Glutamatergic neuron (in vitro differentiated cells): ENCODE measurements around the gene OTUD7B. TPM values are rescaled to one million over a fixed set of nuclear protein-coding genes. Genes with fewer than 3 reads are reported as not detected.

Experiments used
- DNase-seq: peaks from one replicate; pipeline ENCODE4 v3.0.0; 2022
- H3K27ac Mint-ChIP-seq: one replicate; pipeline ENCODE4 v1.8.0; 2020; ENCODE audit warnings: mild to moderate bottlenecking, mixed read lengths, inconsistent platforms; ENCODE audit not compliant: unreplicated experiment
- H3K27me3 Mint-ChIP-seq: one replicate; pipeline ENCODE4 v1.8.0; 2020; ENCODE audit warnings: mild to moderate bottlenecking, moderate library complexity, mixed read lengths, inconsistent platforms; ENCODE audit not compliant: unreplicated experiment
- H3K36me3 Mint-ChIP-seq: one replicate; pipeline ENCODE4 v1.8.0; 2020; ENCODE audit warnings: mild to moderate bottlenecking, mixed read lengths, inconsistent platforms; ENCODE audit not compliant: unreplicated experiment
- H3K4me1 Mint-ChIP-seq: one replicate; pipeline ENCODE4 v1.8.0; 2020; ENCODE audit warnings: mild to moderate bottlenecking, low read depth, mixed read lengths, inconsistent platforms; ENCODE audit not compliant: unreplicated experiment
- H3K4me3 Mint-ChIP-seq: one replicate; pipeline ENCODE4 v1.8.0; 2020; ENCODE audit warnings: mild to moderate bottlenecking, mixed read lengths, inconsistent platforms; ENCODE audit not compliant: unreplicated experiment
- H3K9me3 Mint-ChIP-seq: one replicate; pipeline ENCODE4 v1.8.0; 2020; ENCODE audit warnings: mild to moderate bottlenecking, moderate library complexity, mixed read lengths, inconsistent platforms; ENCODE audit not compliant: unreplicated experiment
- CTCF ChIP-seq: fragments of 200-600 bp; sonication (generic); IDR thresholded peaks from one replicate; pipeline ENCODE4 v1.5.0; 2021; ENCODE audit not compliant: partially characterized antibody, unreplicated experiment
- total RNA-seq: library from RNA; stranded (reverse); fragmentation: NEBNext Ultra II Directional; extraction: Animal tissue kit (Norgen Biotek cat#: 25700); gene quantifications from one replicate; pipeline ENCODE4 v1.2.1, GENCODE V29; 2021; ENCODE audit not compliant: unreplicated experiment

The OTUD7B gene
- total RNA-seq, 1 donor from 2014 or later: 15.4 TPM

GRCh38 chr1:149979972-149980540 is 30.5 kb downstream of the OTUD7B start:
- no peak for TF ChIP-seq CTCF
- Mint-ChIP-seq H3K36me3 (no peaks in the 10 kb centered on the region), H3K9me3 (peaks cover 2% of the 10 kb centered on the region), H3K4me1 (no peaks in the 10 kb centered on the region), H3K27ac (no peak overlapping the region), H3K27me3 (no peaks in the 10 kb centered on the region), H3K4me3 (no peak overlapping the region)
- DNase-seq: no peak

DNA sequence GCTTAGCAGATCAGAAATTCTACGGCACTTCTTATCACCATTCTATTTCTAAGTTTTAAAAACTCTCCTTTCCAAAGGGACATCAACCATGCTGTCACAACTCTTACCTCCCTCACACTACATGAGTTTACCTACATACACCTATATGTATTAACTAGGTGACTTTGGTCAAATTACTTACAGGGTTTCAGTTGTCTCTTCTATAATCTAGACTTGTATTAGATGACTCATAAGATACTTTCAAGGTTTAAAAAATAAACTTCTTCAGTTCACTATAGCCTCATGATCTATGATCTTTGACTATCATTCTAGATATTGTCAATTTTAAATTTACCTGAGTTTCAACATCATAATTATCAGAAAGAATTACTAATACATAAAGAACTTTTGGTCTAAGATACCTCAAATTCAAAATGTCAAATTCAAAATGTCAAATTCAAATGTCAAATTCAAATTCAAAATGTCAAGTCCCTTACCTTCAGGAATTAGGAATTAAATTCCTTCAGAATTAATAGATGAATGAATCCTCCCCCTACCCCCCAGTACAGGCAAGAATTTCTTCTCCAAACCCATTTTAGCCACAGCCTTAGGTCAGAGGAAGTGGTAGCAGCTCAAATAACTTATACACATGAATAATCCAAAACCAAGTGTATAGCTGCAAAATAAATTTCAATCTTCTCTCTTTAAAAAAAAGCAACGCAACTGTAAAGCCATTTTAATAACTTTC is 31.1 kb downstream of the OTUD7B start:
- Mint-ChIP-seq H3K4me1 (no peaks in the 10 kb centered on the region), H3K27ac (no peak overlapping the region), H3K36me3 (no peaks in the 10 kb centered on the region), H3K4me3 (no peak overlapping the region), H3K9me3 (peaks cover 2% of the 10 kb centered on the region), H3K27me3 (no peaks in the 10 kb centered on the region)
- DNase-seq: no peak
- TF ChIP-seq CTCF: no peak

GRCh38 chr1:149978547-149979023 is 31.9 kb downstream of the OTUD7B start:
- Mint-ChIP-seq H3K9me3 (peaks cover 2% of the 10 kb centered on the region), H3K36me3 (no peaks in the 10 kb centered on the region), H3K4me1 (no peaks in the 10 kb centered on the region), H3K27ac (no peak overlapping the region), H3K27me3 (no peaks in the 10 kb centered on the region), H3K4me3 (no peak overlapping the region)
- DNase-seq: no peak
- no peak for TF ChIP-seq CTCF

GRCh38 chr1:149977345-149977744 is 33.2 kb downstream of the OTUD7B start:
- TF ChIP-seq CTCF: no peak
- H3K4me3 Mint-ChIP-seq: no peak overlapping the region
- no peaks in the 10 kb centered on the region for H3K27me3 Mint-ChIP-seq
- no peaks in the 10 kb centered on the region for H3K4me1 Mint-ChIP-seq
- H3K36me3 Mint-ChIP-seq: no peaks in the 10 kb centered on the region
- no peak for DNase-seq
- no peak overlapping the region for H3K27ac Mint-ChIP-seq
- peaks cover 2% of the 10 kb centered on the region for H3K9me3 Mint-ChIP-seq

DNA sequence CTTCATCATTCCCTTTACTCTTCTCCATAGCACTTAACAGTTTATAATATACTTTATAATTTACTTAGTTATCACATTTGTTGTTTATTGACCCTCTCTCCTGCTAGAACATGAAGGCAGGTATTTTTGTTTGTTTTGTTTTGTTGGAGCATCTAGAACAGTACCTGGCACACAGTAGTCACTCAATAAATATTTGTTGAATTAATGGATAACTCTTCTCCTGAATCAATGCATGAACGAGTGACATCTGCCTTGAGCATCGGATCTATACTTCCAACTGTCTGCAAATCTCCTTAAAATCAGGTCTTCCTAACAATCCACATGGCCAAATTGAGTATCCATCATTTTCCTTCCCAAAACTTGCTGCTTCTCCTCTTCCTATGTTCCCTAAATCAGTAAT is 38.0 kb downstream of the OTUD7B start:
- no peaks in the 10 kb centered on the region for H3K27me3 Mint-ChIP-seq
- H3K27ac Mint-ChIP-seq: no peak overlapping the region
- no peaks in the 10 kb centered on the region for H3K4me1 Mint-ChIP-seq
- no peak for TF ChIP-seq CTCF
- no peak for DNase-seq
- peaks cover 2% of the 10 kb centered on the region for H3K9me3 Mint-ChIP-seq
- H3K36me3 Mint-ChIP-seq: no peaks in the 10 kb centered on the region
- H3K4me3 Mint-ChIP-seq: no peak overlapping the region
